BJ (cell line): ENCODE data around the gene ZNF385B. TPM values are rescaled to one million over a fixed set of nuclear protein-coding genes. Genes with fewer than 3 reads are reported as not detected.

Experiments
- CTCF ChIA-PET: fragments of 350-600 bp; formaldehyde crosslinking; extraction: SDS; loops from one replicate; lab custom pipeline; 2021; ENCODE audit warnings: antibody characterized with exemption, inconsistent platforms; lab: Yijun Ruan, JAX
- POLR2A ChIA-PET: fragments of 300-600 bp; sonication (Branson Sonifier 250); formaldehyde crosslinking; extraction: SDS; loops from one replicate; lab custom pipeline; 2021; ENCODE audit warnings: antibody characterized with exemption; lab: Charles Lee
- DNase-seq: peaks from one replicate; pipeline ENCODE4 v3.0.0-alpha.2; 2011; ENCODE audit warnings: low read depth
- H3K27me3 ChIP-seq: 2 replicates; pipeline ENCODE4 v1.6.0; 2011; ENCODE audit warnings: low read length; ENCODE audit not compliant: control insufficient read depth, insufficient read depth
- H3K36me3 ChIP-seq: 2 replicates; pipeline ENCODE4 v1.5.1; 2011; ENCODE audit warnings: low read length; ENCODE audit not compliant: control insufficient read depth, insufficient read depth
- H3K4me3 ChIP-seq: 2 replicates; pipeline ENCODE4 v1.5.1; 2011; ENCODE audit warnings: low read depth, mild to moderate bottlenecking, control low read depth, low read length
- CTCF ChIP-seq: IDR thresholded peaks from 2 replicates; pipeline ENCODE4 v1.5.1; 2011; ENCODE audit warnings: low read depth, mild to moderate bottlenecking, control low read depth, inconsistent platforms, low read length, moderate library complexity; ENCODE audit not compliant: insufficient read depth
- polyA plus RNA-seq: library from polyadenylated mRNA; depleted of rRNA; stranded (reverse); fragments of >200 nt; gene quantifications from 2 replicates; pipeline ENCODE4 v1.2.3, GENCODE V29; 2011; rRNA removed
- small RNA-seq: library from RNA; depleted of rRNA; stranded (forward); fragments of <200 nt; gene quantifications from one replicate; pipeline ENCODE3, GENCODE V24; 2012; ENCODE audit warnings: low replicate concordance, low read depth; ENCODE audit not compliant: insufficient read length

Gene ZNF385B
- polyA plus RNA-seq, 1 experiment, result 0.22 TPM

GRCh38 chr2:179412112-179412511, 449.3 kb downstream of the ZNF385B start:
- no peaks in the 10 kb centered on the region for H3K27me3 ChIP-seq
- no peak overlapping the region for H3K4me3 ChIP-seq
- H3K36me3 ChIP-seq, result no peaks in the 10 kb centered on the region
- CTCF ChIA-PET, result interaction anchor here (1.0 to 2.9 kb wide), 3 partner anchors 12 to 321 kb away, joined by 3 to 33 read pairs (median 5); no protein-coding TSS in a partner anchor
- DNase-seq, result no peak
- no peak for TF ChIP-seq CTCF
- POLR2A ChIA-PET, result no interaction called here

GRCh38 chr2:179410552-179411356, 450.7 kb downstream of the ZNF385B start:
- ChIA-PET POLR2A (no interaction called here), CTCF (interaction anchor here (0.7 to 2.9 kb wide), 15 partner anchors 9 to 608 kb away, joined by 3 to 33 read pairs (median 5); no protein-coding TSS in a partner anchor)

GRCh38 chr2:179403624-179404023, 457.8 kb downstream of the ZNF385B start:
- no peak overlapping the region for H3K4me3 ChIP-seq
- no peaks in the 10 kb centered on the region; the same call in 1 of the 2 replicates for H3K27me3 ChIP-seq
- ChIA-PET CTCF (interaction anchor here (0.7 to 0.9 kb wide), 2 partner anchors 355 to 360 kb away, joined by 3 read pairs; no protein-coding TSS in a partner anchor), POLR2A (no interaction called here)
- TF ChIP-seq CTCF, result no peak
- no peaks in the 10 kb centered on the region for H3K36me3 ChIP-seq
- DNase-seq, result no peak

More at GRCh38 chr2:179410552-179411356, 450.7 kb downstream of the ZNF385B start:
- Histone ChIP-seq H3K27me3 (no peaks in the 10 kb centered on the region), H3K4me3 (no peak overlapping the region), H3K36me3 (no peaks in the 10 kb centered on the region)
- no peak for DNase-seq
- peak; percentile 79 for TF ChIP-seq CTCF

GRCh38 chr2:179393481-179393880, 467.9 kb downstream of the ZNF385B start:
- Histone ChIP-seq H3K4me3 (no peak overlapping the region), H3K36me3 (no peaks in the 10 kb centered on the region), H3K27me3 (no peaks in the 10 kb centered on the region)
- TF ChIP-seq CTCF, result no peak
- CTCF ChIA-PET, result no interaction called here
- no peak for DNase-seq
- POLR2A ChIA-PET, result no interaction called here

Small RNAs within 50 kb of the gene (small RNA-seq; reads per million reads assigned to genes)
- gene MIR1258, result not detected

Other genes starting within 250 kb of the ZNF385B start
- gene CWC22, start 145.7 kb upstream of the ZNF385B start, polyA plus RNA-seq, result 1.2 and 2.9 TPM in 2 replicates